Progenitor cell of endocrine pancreas (in vitro differentiated cells): Measurements from ENCODE around the gene CYP17A1. TPM values are rescaled to one million over a fixed set of nuclear protein-coding genes. Genes with fewer than 3 reads are reported as not detected.

Experiments
- DNase-seq: peaks from one replicate; pipeline ENCODE4 v3.0.0; 2021; ENCODE audit warnings: low spot score; ENCODE audit not compliant: unreplicated experiment
- H3K27ac Mint-ChIP-seq: 2 replicates; pipeline ENCODE4 v1.8.0; 2021; ENCODE audit warnings: mild to moderate bottlenecking, moderate library complexity, mixed read lengths
- H3K27me3 Mint-ChIP-seq: 2 replicates; pipeline ENCODE4 v1.8.0; 2021; ENCODE audit warnings: mixed read lengths
- H3K36me3 Mint-ChIP-seq: 2 replicates; pipeline ENCODE4 v1.8.0; 2022; ENCODE audit warnings: mixed read lengths; ENCODE audit not compliant: insufficient read depth
- H3K4me1 Mint-ChIP-seq: 2 replicates; pipeline ENCODE4 v1.8.0; 2021; ENCODE audit warnings: low read depth, mixed read lengths
- H3K4me3 Mint-ChIP-seq: 2 replicates; pipeline ENCODE4 v1.8.0; 2021; ENCODE audit warnings: low read depth, mild to moderate bottlenecking, moderate library complexity, mixed read lengths
- H3K9me3 Mint-ChIP-seq: 2 replicates; pipeline ENCODE4 v1.8.0; 2021; ENCODE audit warnings: low read depth, mixed read lengths
- total RNA-seq: library from RNA; stranded (reverse); gene quantifications from 2 replicates; pipeline ENCODE4 v1.2.1, GENCODE V29; 2021
- TF ChIP-seq, protein P1 (sequence below): fragments of 200-600 bp; sonication (generic); IDR thresholded peaks from one replicate; pipeline ENCODE4 v1.5.0; 2021; ENCODE audit warnings: antibody characterized with exemption, mild to moderate bottlenecking; ENCODE audit not compliant: unreplicated experiment

CYP17A1 gene
- total RNA-seq, 1 donor from 2014 or later = not detected

DNA sequence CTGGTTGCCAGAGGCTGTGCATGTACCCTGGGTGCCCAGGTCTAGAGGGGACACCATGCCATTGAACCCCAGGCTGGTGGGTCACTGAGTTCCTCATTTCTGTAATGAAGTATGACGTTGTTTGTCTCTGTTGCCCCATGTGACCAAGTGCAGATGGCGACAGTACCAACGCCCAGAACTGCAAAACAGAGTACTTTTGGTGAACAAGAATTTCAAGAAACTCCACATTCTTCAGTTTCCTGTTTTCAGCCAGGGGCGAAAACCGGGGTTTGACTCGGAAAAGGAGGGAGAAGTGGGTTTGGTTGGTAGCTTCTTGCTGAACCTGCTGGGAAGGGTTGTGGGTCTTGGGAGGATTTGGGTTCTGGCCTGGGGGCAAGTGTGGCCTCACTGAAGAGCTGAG lies 18.2 kb downstream of the CYP17A1 start:
- Mint-ChIP-seq H3K27ac (no peak overlapping the region), H3K4me3 (no peak overlapping the region), H3K27me3 (no peaks in the 10 kb centered on the region)

DNA sequence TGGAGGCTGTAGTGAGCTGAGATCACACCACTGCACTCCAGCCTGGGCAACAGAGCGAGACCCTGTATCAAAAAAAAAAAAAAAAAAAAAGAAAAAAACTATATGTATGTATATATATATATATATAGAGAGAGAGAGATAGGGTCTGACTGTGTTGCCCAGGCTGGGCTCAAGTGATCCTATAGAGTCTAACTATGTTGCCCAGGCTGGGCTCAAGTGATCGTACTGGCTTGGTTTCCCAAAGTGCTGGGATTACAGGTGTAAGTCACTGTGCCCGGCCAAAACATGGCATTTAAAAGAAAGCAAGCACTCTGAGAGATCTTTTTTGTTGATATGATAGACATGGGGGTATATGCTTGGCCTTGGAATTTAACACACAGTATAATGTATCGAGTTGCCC lies 20.0 kb downstream of the CYP17A1 start:
- no peaks in the 10 kb centered on the region for H3K9me3 Mint-ChIP-seq
- no peaks in the 10 kb centered on the region for H3K27me3 Mint-ChIP-seq
- peaks cover 6% of the 10 kb centered on the region for H3K36me3 Mint-ChIP-seq
- H3K27ac Mint-ChIP-seq = no peak overlapping the region
- H3K4me1 Mint-ChIP-seq = peaks cover 25% of the 10 kb centered on the region
- H3K4me3 Mint-ChIP-seq = no peak overlapping the region
- TF ChIP-seq, protein P1, sequence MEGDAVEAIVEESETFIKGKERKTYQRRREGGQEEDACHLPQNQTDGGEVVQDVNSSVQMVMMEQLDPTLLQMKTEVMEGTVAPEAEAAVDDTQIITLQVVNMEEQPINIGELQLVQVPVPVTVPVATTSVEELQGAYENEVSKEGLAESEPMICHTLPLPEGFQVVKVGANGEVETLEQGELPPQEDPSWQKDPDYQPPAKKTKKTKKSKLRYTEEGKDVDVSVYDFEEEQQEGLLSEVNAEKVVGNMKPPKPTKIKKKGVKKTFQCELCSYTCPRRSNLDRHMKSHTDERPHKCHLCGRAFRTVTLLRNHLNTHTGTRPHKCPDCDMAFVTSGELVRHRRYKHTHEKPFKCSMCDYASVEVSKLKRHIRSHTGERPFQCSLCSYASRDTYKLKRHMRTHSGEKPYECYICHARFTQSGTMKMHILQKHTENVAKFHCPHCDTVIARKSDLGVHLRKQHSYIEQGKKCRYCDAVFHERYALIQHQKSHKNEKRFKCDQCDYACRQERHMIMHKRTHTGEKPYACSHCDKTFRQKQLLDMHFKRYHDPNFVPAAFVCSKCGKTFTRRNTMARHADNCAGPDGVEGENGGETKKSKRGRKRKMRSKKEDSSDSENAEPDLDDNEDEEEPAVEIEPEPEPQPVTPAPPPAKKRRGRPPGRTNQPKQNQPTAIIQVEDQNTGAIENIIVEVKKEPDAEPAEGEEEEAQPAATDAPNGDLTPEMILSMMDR = no peak
- DNase-seq = no peak

More for the DNA sequence above, 18.2 kb downstream of the CYP17A1 start:
- H3K36me3 Mint-ChIP-seq = peaks cover 2% of the 10 kb centered on the region
- no peaks in the 10 kb centered on the region for H3K9me3 Mint-ChIP-seq
- DNase-seq = no peak
- H3K4me1 Mint-ChIP-seq = peaks cover 18% of the 10 kb centered on the region
- TF ChIP-seq, protein P1 = no peak

DNA sequence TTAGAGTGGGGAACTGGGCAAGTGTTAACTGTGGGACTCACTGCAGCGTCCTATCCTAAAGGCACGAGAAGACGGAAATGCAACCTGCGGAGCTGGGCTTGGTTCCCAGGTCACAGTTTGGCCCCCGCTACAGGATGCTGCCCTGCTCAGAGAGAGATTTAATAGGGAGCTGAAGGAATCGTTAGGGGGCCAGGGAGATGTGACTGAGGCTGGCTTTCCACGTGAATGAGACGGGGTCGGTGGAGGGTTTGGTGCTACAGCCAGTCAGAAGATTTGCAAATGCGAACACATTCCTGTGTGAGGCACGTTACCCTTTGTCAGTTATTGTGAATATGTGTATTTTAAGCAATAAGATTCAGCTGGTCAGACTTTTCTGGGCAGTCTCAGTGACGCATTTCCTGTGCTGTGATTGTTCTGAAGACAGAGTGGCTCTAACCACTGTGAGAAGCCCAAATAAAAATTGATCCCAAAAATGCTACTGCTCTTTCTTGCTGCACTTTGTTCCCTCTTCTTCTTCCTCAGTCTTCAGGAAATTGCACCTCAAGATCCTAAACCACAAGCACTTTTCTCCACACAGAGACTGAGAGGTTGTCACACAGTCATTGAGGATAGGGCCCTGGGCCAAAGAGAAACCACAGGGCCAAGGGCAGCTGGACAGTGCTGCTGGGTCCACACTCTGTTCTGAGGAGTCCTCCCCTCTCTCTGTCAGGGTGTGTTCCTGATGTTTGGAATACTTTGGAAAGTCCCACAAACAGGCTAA lies 21.2 kb downstream of the CYP17A1 start:
- H3K4me3 Mint-ChIP-seq = no peak overlapping the region
- H3K9me3 Mint-ChIP-seq = no peaks in the 10 kb centered on the region
- H3K36me3 Mint-ChIP-seq = peaks cover 8% of the 10 kb centered on the region
- no peak overlapping the region for H3K27ac Mint-ChIP-seq
- H3K27me3 Mint-ChIP-seq = no peaks in the 10 kb centered on the region
- H3K4me1 Mint-ChIP-seq = peaks cover 25% of the 10 kb centered on the region
- TF ChIP-seq, protein P1 = no peak
- no peak for DNase-seq

DNA sequence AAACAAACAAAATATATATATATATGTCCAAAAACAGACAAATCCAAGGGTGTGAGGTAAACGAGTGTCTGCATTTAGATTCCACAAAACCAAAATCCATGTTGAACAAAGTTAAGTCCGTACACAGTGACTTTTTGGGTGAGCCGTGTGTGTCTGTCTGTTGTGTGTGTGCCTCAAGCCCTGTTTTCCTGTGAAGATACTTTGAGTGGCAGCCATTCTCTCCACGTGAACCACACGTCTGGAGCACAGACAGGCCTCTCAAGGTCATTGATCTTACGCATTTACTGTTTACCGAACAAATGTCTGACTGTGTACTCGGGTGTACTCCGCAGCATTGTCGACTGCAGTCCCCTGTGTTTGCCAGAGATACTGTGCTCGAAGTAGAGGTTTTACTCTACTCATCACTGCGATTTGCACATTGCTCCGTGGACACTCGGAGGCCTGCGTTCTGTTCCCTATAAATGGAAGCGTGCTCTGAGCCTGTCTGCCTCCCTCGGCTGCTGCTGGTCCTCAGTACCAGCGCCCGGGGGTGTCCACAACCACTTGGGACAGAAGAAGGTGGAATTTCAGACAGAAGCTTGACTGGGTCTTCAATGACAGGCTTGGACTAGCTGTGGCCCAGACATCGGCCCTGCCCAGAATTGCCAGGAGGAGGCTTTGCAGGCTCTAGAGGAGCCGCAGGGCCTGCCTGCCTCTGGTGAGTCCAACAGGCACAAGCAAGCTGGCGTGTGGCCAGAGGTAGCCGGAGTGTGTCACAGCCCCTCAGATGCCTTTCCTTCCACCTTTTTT lies 22.1 kb downstream of the CYP17A1 start:
- H3K9me3 Mint-ChIP-seq = no peaks in the 10 kb centered on the region
- H3K27ac Mint-ChIP-seq = peak overlapping the region; percentile 77
- no peak for DNase-seq
- H3K4me1 Mint-ChIP-seq = peaks cover 25% of the 10 kb centered on the region
- no peaks in the 10 kb centered on the region for H3K27me3 Mint-ChIP-seq
- peak overlapping the region; percentile 3 for H3K4me3 Mint-ChIP-seq
- peaks cover 10% of the 10 kb centered on the region for H3K36me3 Mint-ChIP-seq
- TF ChIP-seq, protein P1 = no peak

DNA sequence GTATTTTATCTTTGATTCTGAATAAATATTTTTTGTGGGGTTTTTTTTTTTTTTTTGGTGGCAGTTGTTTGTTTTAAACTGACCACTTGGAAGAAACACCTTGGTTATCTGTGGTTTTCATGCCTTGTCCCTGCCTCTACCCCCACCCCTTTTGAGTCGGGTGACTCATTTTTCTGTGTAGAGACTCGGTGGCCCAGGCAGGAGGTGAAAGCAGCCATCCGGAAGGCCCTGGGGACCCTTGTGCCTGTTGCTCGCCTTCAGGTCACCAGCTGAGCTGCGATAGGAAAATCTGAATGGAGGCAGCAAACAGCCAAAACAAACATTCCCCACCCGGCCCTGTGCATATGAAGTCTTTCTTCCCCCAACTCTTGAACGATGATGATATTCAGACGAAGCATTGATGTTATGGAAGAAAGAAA lies 22.8 kb downstream of the CYP17A1 start:
- peak overlapping the region; percentile 77 for H3K27ac Mint-ChIP-seq
- peaks cover 25% of the 10 kb centered on the region for H3K4me1 Mint-ChIP-seq
- H3K27me3 Mint-ChIP-seq = no peaks in the 10 kb centered on the region
- TF ChIP-seq, protein P1 = no peak
- no peaks in the 10 kb centered on the region for H3K9me3 Mint-ChIP-seq
- H3K36me3 Mint-ChIP-seq = peaks cover 13% of the 10 kb centered on the region
- H3K4me3 Mint-ChIP-seq = no peak overlapping the region
- no peak for DNase-seq
